Osteoblast (primary cell): Measurements from ENCODE around the gene KCTD19. TPM values are rescaled to one million over a fixed set of nuclear protein-coding genes. Genes with fewer than 3 reads are reported as not detected.

Source experiments
- DNase-seq: peaks from one replicate; pipeline ENCODE4 v3.0.0; 2011; ENCODE audit warnings: low spot score, mixed read lengths; ENCODE audit not compliant: insufficient read length; ENCODE audit errors: missing footprints
- H2AFZ ChIP-seq: 2 replicates; pipeline ENCODE4 v1.6.0; 2011; ENCODE audit warnings: mild to moderate bottlenecking, low read length
- H3K27ac ChIP-seq: 2 replicates; pipeline ENCODE4 v1.5.1; 2011; ENCODE audit warnings: mild to moderate bottlenecking, low read depth, low read length, moderate library complexity
- H3K27me3 ChIP-seq: 2 replicates; pipeline ENCODE4 v1.6.0; 2012; ENCODE audit warnings: mild to moderate bottlenecking, control low read depth, inconsistent platforms, low read length, moderate library complexity; ENCODE audit not compliant: insufficient read depth
- H3K36me3 ChIP-seq: 2 replicates; pipeline ENCODE4 v1.5.1; 2011; ENCODE audit warnings: mild to moderate bottlenecking, low read length, control low read depth, moderate library complexity; ENCODE audit not compliant: insufficient read depth
- H3K4me1 ChIP-seq: 2 replicates; pipeline ENCODE4 v1.5.1; 2011; ENCODE audit warnings: mild to moderate bottlenecking, low read length, control low read depth, moderate library complexity; ENCODE audit not compliant: insufficient read depth
- H3K4me2 ChIP-seq: 2 replicates; pipeline ENCODE4 v1.6.0; 2011; ENCODE audit warnings: mild to moderate bottlenecking, low read length; ENCODE audit not compliant: insufficient read depth
- H3K4me3 ChIP-seq: fragments of 200-600 bp; sonication (generic); 3 replicates; pipeline ENCODE4 v1.5.1; 2012; ENCODE audit warnings: mild to moderate bottlenecking, low read length, inconsistent platforms; ENCODE audit not compliant: insufficient read depth
- H3K79me2 ChIP-seq: 2 replicates; pipeline ENCODE4 v1.6.0; 2012; ENCODE audit warnings: mild to moderate bottlenecking, low read length, control low read depth, inconsistent platforms; ENCODE audit not compliant: insufficient read depth
- H3K9me3 ChIP-seq: 2 replicates; pipeline ENCODE4 v1.5.1; 2011; ENCODE audit warnings: low read depth, low read length, control low read depth
- H4K20me1 ChIP-seq: 2 replicates; pipeline ENCODE4 v1.6.0; 2012; ENCODE audit warnings: mild to moderate bottlenecking, low read length, control low read depth; ENCODE audit not compliant: insufficient read depth
- total RNA-seq: library from RNA; depleted of rRNA; stranded (reverse); fragments of >200 nt; gene quantifications from 2 replicates; pipeline ENCODE4 v1.2.3, GENCODE V29; 2012
- TF ChIP-seq, protein P1 (sequence below): IDR thresholded peaks from 2 replicates; pipeline ENCODE4 v1.5.1; 2011; ENCODE audit warnings: mild to moderate bottlenecking, low read depth, low read length, moderate library complexity; ENCODE audit errors: extremely low read depth

KCTD19 gene
- total RNA-seq, 1 donor, result not detected

GRCh38 chr16:67246756-67247191 is 79.8 kb downstream of the KCTD19 start:
- Histone ChIP-seq H3K27ac (peak overlapping the region; percentile 61), H3K36me3 (no peaks in the 10 kb centered on the region), H3K9me3 (no peaks in the 10 kb centered on the region), H3K4me1 (peaks cover 65% of the 10 kb centered on the region), H3K27me3 (no peaks in the 10 kb centered on the region), H3K79me2 (peaks cover 43% of the 10 kb centered on the region), H2AFZ (no peak overlapping the region), H4K20me1 (no peaks in the 10 kb centered on the region), H3K4me2 (peak overlapping the region; percentile 84), H3K4me3 (peak overlapping the region; percentile 94)
- TF ChIP-seq, protein P1, sequence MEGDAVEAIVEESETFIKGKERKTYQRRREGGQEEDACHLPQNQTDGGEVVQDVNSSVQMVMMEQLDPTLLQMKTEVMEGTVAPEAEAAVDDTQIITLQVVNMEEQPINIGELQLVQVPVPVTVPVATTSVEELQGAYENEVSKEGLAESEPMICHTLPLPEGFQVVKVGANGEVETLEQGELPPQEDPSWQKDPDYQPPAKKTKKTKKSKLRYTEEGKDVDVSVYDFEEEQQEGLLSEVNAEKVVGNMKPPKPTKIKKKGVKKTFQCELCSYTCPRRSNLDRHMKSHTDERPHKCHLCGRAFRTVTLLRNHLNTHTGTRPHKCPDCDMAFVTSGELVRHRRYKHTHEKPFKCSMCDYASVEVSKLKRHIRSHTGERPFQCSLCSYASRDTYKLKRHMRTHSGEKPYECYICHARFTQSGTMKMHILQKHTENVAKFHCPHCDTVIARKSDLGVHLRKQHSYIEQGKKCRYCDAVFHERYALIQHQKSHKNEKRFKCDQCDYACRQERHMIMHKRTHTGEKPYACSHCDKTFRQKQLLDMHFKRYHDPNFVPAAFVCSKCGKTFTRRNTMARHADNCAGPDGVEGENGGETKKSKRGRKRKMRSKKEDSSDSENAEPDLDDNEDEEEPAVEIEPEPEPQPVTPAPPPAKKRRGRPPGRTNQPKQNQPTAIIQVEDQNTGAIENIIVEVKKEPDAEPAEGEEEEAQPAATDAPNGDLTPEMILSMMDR, result no peak
- peak; percentile 69 for DNase-seq

DNA sequence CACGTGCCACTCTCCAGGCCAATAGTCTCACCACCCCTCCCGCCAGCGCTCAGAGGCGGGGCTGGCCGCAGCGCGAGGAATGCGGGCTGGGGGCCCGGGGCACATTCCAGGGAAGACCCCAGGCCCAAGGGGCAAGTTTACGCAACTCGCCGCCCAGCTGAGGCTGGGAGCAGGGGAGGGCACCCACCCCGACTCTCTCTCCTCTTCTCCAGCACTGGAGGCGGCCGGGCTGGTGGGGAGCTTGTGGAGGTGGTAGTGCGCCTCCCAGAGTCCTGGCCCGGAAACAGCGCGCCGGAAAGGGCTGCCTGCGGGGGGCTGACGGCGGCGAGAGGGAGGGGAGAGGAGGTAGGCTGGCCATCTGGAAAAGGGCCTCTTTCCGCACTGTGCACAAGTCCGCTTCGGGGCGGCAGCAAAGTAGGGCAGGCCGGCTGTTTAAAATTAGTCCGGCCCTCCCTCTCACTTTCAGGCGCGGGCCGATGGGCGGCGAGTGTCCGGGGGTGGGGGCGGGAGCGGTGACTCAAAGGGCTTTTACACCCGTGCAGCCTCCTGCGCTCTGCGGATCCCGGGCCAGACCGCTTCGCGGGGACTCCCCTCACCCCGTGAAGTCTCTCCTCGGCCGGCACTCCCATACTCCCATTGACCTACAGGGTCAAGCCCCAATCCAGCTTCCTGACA is 80.3 kb downstream of the KCTD19 start:
- H3K27me3 ChIP-seq, result no peaks in the 10 kb centered on the region
- TF ChIP-seq, protein P1, result peak; percentile 41
- H3K9me3 ChIP-seq, result no peaks in the 10 kb centered on the region
- H3K4me3 ChIP-seq, result peak overlapping the region; percentile 94
- H3K79me2 ChIP-seq, result peaks cover 45% of the 10 kb centered on the region
- H4K20me1 ChIP-seq, result no peaks in the 10 kb centered on the region
- H3K4me1 ChIP-seq, result peaks cover 71% of the 10 kb centered on the region
- H3K27ac ChIP-seq, result peak overlapping the region; percentile 61
- H2AFZ ChIP-seq, result peak overlapping the region; percentile 50
- no peaks in the 10 kb centered on the region for H3K36me3 ChIP-seq
- peak; percentile 96 for DNase-seq
- peak overlapping the region; percentile 84 for H3K4me2 ChIP-seq

- TF ChIP-seq, protein P1, result no peak
- Histone ChIP-seq H2AFZ (peak overlapping the region; percentile 50), H3K4me3 (peak overlapping the region; percentile 94), H4K20me1 (no peaks in the 10 kb centered on the region), H3K36me3 (no peaks in the 10 kb centered on the region), H3K9me3 (no peaks in the 10 kb centered on the region), H3K27me3 (no peaks in the 10 kb centered on the region), H3K4me2 (peak overlapping the region; percentile 84), H3K79me2 (peaks cover 45% of the 10 kb centered on the region), H3K4me1 (peaks cover 76% of the 10 kb centered on the region), H3K27ac (peak overlapping the region; percentile 61)
- peak; percentile 87 for DNase-seq
Measured at GRCh38 chr16:67245674-67246080, 80.9 kb downstream of the KCTD19 start.

- no peaks in the 10 kb centered on the region for H3K9me3 ChIP-seq
- H2AFZ ChIP-seq, result no peak overlapping the region
- no peaks in the 10 kb centered on the region for H3K27me3 ChIP-seq
- peak overlapping the region; percentile 61 for H3K27ac ChIP-seq
- no peaks in the 10 kb centered on the region for H3K36me3 ChIP-seq
- TF ChIP-seq, protein P1, result no peak
- H3K4me1 ChIP-seq, result peaks cover 77% of the 10 kb centered on the region
- peaks cover 48% of the 10 kb centered on the region for H3K79me2 ChIP-seq
- H4K20me1 ChIP-seq, result no peaks in the 10 kb centered on the region
- H3K4me3 ChIP-seq, result peak overlapping the region; percentile 94
- H3K4me2 ChIP-seq, result peak overlapping the region; percentile 84
- DNase-seq, result peak; percentile 11
Measured at GRCh38 chr16:67245186-67245585, 81.4 kb downstream of the KCTD19 start.
